GM13977 (cell line): Measurements from ENCODE around the gene SGPL1.
"Not testable (repeated sequence)": the region's sequence is repeated elsewhere in the genome, so short reads cannot be mapped to it uniquely, and the experiment has no call there.

ENCODE experiments used
- DNase-seq: peaks from one replicate; pipeline ENCODE4 v3.0.0; 2012; ENCODE audit warnings: low spot score
- in situ Hi-C: fragments of 300-500 bp; cut with MboI; formaldehyde crosslinking; loops from one replicate; pipeline ENCODE4 v1.12.0; 2022; ENCODE audit warnings: low sequenced_read_pairs, low pct_unique_long_range_greater_than_20kb, mixed read lengths, inconsistent platforms; ENCODE audit not compliant: unreplicated experiment
- TF ChIP-seq, protein P1 (sequence below): IDR thresholded peaks from 2 replicates; pipeline ENCODE4 v1.5.1; 2012; ENCODE audit warnings: mild to moderate bottlenecking, control low read depth; ENCODE audit not compliant: insufficient read depth; ENCODE audit errors: extremely low read depth, missing control alignments

The SGPL1 gene

DNA sequence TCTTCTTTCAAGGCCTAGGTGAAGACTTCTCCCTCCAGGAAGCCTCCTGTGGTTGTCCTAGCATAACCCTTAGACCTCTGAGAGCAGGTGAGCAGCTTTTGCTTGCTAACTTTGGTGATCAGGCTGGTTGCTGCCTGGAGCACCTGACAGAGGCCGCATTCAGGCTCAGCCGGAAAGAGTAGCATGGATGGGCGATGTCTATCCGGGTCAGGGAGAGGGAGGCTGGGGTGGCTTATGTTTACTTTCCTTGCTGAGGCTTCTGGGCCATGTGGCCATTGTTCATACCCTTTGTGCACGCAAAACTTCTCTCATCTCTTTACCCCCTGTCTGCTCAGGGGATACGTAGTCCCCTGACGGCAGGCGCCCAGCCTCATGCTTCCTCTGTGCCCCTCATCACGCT is 100.1 kb downstream of the SGPL1 start:
- TF ChIP-seq, protein P1, sequence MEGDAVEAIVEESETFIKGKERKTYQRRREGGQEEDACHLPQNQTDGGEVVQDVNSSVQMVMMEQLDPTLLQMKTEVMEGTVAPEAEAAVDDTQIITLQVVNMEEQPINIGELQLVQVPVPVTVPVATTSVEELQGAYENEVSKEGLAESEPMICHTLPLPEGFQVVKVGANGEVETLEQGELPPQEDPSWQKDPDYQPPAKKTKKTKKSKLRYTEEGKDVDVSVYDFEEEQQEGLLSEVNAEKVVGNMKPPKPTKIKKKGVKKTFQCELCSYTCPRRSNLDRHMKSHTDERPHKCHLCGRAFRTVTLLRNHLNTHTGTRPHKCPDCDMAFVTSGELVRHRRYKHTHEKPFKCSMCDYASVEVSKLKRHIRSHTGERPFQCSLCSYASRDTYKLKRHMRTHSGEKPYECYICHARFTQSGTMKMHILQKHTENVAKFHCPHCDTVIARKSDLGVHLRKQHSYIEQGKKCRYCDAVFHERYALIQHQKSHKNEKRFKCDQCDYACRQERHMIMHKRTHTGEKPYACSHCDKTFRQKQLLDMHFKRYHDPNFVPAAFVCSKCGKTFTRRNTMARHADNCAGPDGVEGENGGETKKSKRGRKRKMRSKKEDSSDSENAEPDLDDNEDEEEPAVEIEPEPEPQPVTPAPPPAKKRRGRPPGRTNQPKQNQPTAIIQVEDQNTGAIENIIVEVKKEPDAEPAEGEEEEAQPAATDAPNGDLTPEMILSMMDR: no peak
- DNase-seq: no peak
- in situ Hi-C loops: no loop called here

DNA sequence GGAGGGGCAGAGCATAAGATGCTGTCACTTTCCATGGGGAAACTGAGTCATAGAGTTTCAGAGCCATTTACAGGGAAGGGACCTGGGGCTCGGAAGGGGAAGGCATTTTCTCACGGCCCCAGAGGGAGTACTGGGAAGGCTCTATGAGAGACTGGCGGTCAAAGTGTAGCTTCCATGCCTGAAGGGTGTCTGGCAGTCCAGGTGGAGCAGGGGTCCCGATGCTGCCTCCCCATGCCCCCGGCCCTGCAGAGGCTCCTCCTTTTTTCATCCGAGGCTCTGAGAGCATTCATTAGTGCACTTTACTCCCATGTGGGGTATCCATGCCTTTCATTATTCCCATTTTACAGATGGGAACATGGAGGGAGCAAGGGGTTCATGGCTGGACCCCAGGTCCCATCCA is 100.5 kb downstream of the SGPL1 start:
- no peak for DNase-seq
- TF ChIP-seq, protein P1: no peak
- in situ Hi-C loops: no loop called here

DNA sequence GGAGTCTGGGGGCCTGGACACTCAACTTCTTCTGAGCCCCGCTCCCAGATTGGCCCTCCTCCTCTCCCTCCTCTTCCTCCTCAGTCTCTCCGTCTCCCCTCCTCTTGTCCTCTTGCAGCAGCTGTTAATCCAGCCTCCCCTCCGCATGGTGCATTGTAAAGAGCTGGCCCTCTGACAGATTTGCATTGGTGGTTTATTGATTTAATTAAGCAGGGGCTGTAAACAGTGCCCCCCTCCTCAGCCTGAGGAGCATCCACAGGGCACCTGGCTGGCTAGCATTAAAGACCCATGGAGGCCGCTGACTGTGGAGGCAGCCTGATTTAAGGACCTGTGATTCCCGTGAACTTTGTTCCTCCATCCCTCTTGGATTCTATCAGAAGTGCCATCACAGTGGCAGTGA is 101.5 kb downstream of the SGPL1 start:
- TF ChIP-seq, protein P1: no peak
- no peak for DNase-seq
- in situ Hi-C loops: no loop called here

DNA sequence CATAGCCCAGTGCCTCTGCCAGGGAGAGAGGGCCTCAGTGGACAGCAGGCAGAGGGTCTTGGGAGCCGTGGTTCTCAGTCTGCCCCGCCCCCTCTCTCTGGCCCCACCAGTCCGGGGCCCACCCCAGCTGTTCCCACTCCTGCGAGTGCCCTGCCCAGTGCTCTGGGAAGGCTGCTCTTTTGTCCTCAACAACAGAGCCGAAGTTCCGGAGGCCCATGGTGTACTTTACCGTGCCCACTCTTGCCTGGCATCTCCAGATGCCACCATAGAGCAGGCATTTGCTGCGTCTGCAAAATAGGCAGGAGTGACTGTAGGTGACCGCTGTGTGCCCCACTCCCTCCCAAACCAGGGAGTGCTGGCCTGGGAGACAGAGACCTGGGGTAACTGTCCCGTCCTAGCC is 101.9 kb downstream of the SGPL1 start:
- in situ Hi-C loops: no loop called here
- DNase-seq: no peak
- TF ChIP-seq, protein P1: no peak

DNA sequence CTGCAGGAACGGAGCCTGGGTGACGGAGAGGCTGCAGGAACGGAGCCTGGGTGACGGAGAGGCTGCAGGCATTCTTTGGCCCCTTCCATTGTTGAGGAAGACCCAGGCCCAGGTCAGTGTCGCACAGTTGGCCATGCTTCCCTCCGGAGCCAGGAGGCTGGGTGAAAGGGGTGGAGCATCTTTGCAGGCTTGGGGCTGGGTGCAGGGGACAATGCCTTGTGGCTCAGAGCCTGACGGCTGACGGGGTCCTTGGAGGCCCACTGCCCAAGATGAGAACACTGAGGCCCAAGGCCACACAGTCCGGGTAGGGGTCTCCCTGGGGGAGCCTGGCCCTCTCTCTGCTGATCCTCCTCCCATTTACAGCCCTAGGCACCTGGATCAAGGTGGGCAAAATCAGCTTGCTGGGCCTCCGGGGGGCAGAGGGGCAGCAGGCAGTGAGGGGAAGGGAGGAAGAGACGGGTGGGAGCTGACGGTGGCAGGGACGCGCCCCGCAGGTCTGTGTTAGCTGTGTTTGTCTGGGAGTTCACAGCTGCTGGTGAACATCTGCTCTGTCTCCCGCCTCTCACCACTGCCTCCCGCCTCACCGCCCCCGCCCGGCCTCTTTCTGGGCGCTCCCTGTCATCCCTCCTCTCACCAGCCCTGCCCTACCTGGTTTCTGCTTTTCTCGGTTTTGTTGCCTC is 103.2 kb downstream of the SGPL1 start:
- DNase-seq: no peak
- TF ChIP-seq, protein P1: no peak
- in situ Hi-C loops: no loop called here

DNA sequence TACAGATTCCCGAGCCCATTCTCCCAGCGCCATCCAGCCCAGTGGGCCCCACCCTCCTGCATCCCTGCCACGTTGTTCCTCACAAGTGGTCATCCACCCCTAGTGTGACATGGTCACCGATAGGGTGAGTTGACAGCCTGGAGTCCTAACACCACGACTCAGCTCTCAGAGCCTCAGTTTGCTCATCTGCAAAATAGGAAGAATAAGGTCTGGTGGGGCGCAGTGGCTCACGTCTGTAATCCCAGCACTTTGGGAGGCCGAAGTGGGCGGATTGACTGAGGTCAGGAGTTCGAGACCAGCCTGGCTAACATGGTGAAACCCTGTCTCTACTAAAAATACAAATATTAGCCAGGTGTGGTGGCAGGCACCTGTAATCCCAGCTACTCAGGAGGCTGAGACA is 104.2 kb downstream of the SGPL1 start:
- not testable (repeated sequence) for DNase-seq
- in situ Hi-C loops: loop anchor here (10.0 kb wide), 1 partner anchor 285 kb away; no protein-coding TSS in a partner anchor

DNA sequence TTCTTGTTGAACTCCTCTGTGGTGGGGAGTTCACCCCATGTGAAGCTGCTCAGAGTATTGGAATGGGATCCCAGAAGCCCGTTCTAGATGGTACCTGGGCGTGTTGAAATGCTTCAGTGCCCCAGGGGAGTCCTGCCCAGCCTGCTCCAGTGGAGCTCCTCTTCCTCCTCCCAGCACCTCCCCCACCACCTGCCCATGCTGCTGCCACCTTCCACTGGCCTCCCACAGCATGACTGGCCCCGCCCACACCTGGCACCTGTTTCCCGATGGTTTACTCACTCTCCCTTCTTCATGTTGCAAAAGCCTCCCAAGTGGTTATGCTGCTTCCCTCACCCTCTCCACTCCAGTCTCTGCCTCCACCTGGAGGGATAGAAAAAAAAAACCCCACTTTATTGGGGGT is 104.8 kb downstream of the SGPL1 start:
- TF ChIP-seq, protein P1: no peak
- in situ Hi-C loops: loop anchor here (10.0 kb wide), 1 partner anchor 284 kb away; no protein-coding TSS in a partner anchor
- no peak for DNase-seq
